ENCODE results near the gene CCL27.

The CCL27 gene

DNA sequence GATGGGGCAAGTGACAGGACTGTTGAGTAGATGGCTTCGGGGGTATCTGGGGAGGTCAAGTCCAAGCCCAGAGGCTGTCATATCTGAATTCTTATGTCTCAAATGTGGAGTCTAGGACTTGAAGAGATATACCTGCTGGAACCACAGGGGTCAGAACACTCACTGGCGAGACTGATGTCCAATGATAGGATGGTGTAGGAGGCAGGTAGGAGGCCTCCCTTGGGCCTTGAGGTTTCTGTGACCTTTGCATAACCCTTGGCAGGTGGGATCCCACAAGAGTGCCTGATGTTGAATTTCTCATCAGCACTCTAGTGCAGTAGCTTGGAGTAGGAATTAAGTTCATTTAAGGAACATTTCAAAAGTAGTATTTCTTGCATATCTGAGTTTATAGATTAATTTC, 44.7 kb upstream of the CCL27 start:
- Histone ChIP-seq H2AK5ac (ENCODE audit: low read length) (no peak overlapping the region), H3K4me3 (ENCODE audit: low read depth, low read length) (no peak overlapping the region), H2AFZ (ENCODE audit: insufficient read depth, low read length, poor library complexity) (no peak overlapping the region), H3K79me1 (ENCODE audit: low read length) (no peaks in the 10 kb centered on the region), H3K9me3 (ENCODE audit: insufficient read depth, low read depth, low read length) (peaks cover 2% of the 10 kb centered on the region), H2BK12ac (ENCODE audit: low read length) (no peak overlapping the region), H3K36me3 (ENCODE audit: control insufficient read depth in 1 of 2, insufficient read depth in 2 of 2, low read length in 2 of 2) (no peaks in the 10 kb centered on the region), H3K9ac (ENCODE audit: low read length) (no peak overlapping the region), H3K18ac (ENCODE audit: low read length) (no peak overlapping the region), H3K23ac (ENCODE audit: low read length) (no peak overlapping the region), H4K12ac (ENCODE audit: low read depth, low read length) (no peak overlapping the region), H3K4me1 (ENCODE audit: control insufficient read depth in 1 of 2, insufficient read depth in 2 of 2, low read length in 2 of 2) (no peaks in the 10 kb centered on the region), H2BK5ac (ENCODE audit: low read depth, low read length, poor library complexity) (no peak overlapping the region), H4K8ac (ENCODE audit: low read depth, low read length) (no peak overlapping the region), H3K27me3 (ENCODE audit: insufficient read depth, low read length) (no peaks in the 10 kb centered on the region), H3K79me2 (ENCODE audit: control insufficient read depth, insufficient read depth, low read length, poor library complexity) (no peaks in the 10 kb centered on the region), H4K91ac (ENCODE audit: low read depth, low read length) (no peak overlapping the region), H3K27ac (ENCODE audit: low read depth, low read length) (no peak overlapping the region), H3K14ac (ENCODE audit: low read length) (no peak overlapping the region), H2BK120ac (ENCODE audit: insufficient read depth, low read length, poor library complexity) (no peak overlapping the region), H3K4ac (ENCODE audit: low read depth, low read length) (no peak overlapping the region), H3K4me2 (ENCODE audit: low read length) (no peak overlapping the region)
- WGBS (ENCODE audit: extremely low coverage, insufficient coverage, insufficient read length), result no CpG with 5 or more reads among the region's 2 CpGs
- no peak for DNase-seq

DNA sequence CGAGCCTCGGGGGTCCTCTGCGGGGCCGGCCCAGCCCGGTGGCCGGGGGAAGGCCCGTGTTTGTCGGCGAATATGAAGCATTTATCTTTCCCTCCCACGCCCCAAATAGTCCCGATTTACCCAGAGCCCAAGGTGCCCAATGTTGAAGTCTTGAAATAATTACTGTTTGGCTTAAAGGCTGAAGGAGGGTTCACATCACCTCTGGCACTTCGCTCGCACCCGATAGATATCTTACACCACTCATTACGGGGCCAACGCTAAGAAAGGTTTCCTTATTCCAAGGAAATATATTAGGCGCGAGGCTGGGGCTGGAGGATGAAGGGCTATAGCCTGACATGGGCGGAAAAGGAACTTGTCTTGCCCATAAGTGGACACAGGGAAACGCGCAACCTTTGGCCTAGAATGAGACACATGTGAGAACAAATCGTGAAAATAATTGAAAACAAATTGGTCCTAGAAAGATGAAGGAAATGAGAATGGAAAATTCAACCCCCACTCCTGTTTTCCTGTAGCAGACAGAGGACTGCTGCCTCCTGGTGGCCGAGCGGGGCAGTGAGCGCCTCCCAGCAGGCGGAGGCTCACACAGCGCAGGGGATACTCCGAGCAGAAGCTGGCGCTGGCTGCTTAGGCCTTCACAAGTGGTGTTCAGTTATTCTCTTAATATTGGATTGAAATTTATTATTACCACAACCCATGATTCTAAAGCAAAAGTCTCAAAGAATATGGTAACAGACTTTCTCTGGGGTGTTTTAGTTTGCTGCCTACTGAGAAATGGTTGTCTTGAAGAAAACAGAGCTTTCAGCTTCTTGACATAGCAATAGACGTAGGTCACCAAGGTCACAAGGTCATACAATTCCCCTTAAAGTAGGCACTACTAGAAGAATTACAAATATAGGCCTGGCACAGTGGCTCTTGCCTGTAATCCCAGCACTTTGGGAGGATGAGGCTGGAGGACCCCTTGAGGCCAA, 39.6 kb upstream of the CCL27 start:
- H3K23ac ChIP-seq (ENCODE audit: low read length), result no peak overlapping the region
- H3K9ac ChIP-seq (ENCODE audit: low read length), result no peak overlapping the region
- peak overlapping the region; percentile 93 for H2AFZ ChIP-seq (ENCODE audit: insufficient read depth, low read length, poor library complexity)
- no CpG with 5 or more reads among the region's 30 CpGs for WGBS (ENCODE audit: extremely low coverage, insufficient coverage, insufficient read length)
- no peak overlapping the region for H3K4ac ChIP-seq (ENCODE audit: low read depth, low read length)
- H4K12ac ChIP-seq (ENCODE audit: low read depth, low read length), result no peak overlapping the region
- peaks cover 0 to 5% of the 10 kb centered on the region in 2 experiments for H3K4me1 ChIP-seq (ENCODE audit: control insufficient read depth in 1 of 2, insufficient read depth in 2 of 2, low read length in 2 of 2)
- DNase-seq, result peak; percentile 68 to 87
- no peak overlapping the region for H4K91ac ChIP-seq (ENCODE audit: low read depth, low read length)
- H3K9me3 ChIP-seq (ENCODE audit: insufficient read depth, low read depth, low read length), result no peaks in the 10 kb centered on the region
- no peaks in the 10 kb centered on the region for H3K79me1 ChIP-seq (ENCODE audit: low read length)
- H3K27ac ChIP-seq (ENCODE audit: low read depth, low read length), result no peak overlapping the region
- no peak overlapping the region for H2BK12ac ChIP-seq (ENCODE audit: low read length)
- no peak overlapping the region for H2BK120ac ChIP-seq (ENCODE audit: insufficient read depth, low read length, poor library complexity)
- H3K4me2 ChIP-seq (ENCODE audit: low read length), result peak overlapping the region; percentile 91
- peak overlapping the region; percentile 70 for H3K4me3 ChIP-seq (ENCODE audit: low read depth, low read length)
- H2AK5ac ChIP-seq (ENCODE audit: low read length), result no peak overlapping the region
- H3K79me2 ChIP-seq (ENCODE audit: control insufficient read depth, insufficient read depth, low read length, poor library complexity), result no peaks in the 10 kb centered on the region
- H4K8ac ChIP-seq (ENCODE audit: low read depth, low read length), result peak overlapping the region; percentile 34
- peaks cover 9% of the 10 kb centered on the region for H3K27me3 ChIP-seq (ENCODE audit: insufficient read depth, low read length)
- no peak overlapping the region for H2BK5ac ChIP-seq (ENCODE audit: low read depth, low read length, poor library complexity)
- no peak overlapping the region for H3K14ac ChIP-seq (ENCODE audit: low read length)
- H3K36me3 ChIP-seq (ENCODE audit: control insufficient read depth in 1 of 2, insufficient read depth in 2 of 2, low read length in 2 of 2), result no peaks in the 10 kb centered on the region
- no peak overlapping the region for H3K18ac ChIP-seq (ENCODE audit: low read length)

GRCh38 chr9:34701023-34701768, 38.7 kb upstream of the CCL27 start:
- DNase-seq, result peak; percentile 39 to 73
- Histone ChIP-seq H3K79me2 (ENCODE audit: control insufficient read depth, insufficient read depth, low read length, poor library complexity) (no peaks in the 10 kb centered on the region), H3K4me1 (ENCODE audit: control insufficient read depth in 1 of 2, insufficient read depth in 2 of 2, low read length in 2 of 2) (peaks cover 0 to 5% of the 10 kb centered on the region in 2 experiments), H4K8ac (ENCODE audit: low read depth, low read length) (peak overlapping the region; percentile 63), H3K4me2 (ENCODE audit: low read length) (peak overlapping the region; percentile 91), H4K91ac (ENCODE audit: low read depth, low read length) (no peak overlapping the region), H2BK120ac (ENCODE audit: insufficient read depth, low read length, poor library complexity) (no peak overlapping the region), H3K14ac (ENCODE audit: low read length) (no peak overlapping the region), H3K27ac (ENCODE audit: low read depth, low read length) (no peak overlapping the region), H3K9ac (ENCODE audit: low read length) (no peak overlapping the region), H3K79me1 (ENCODE audit: low read length) (no peaks in the 10 kb centered on the region), H2BK5ac (ENCODE audit: low read depth, low read length, poor library complexity) (no peak overlapping the region), H2BK12ac (ENCODE audit: low read length) (no peak overlapping the region), H3K27me3 (ENCODE audit: insufficient read depth, low read length) (peaks cover 9% of the 10 kb centered on the region), H3K18ac (ENCODE audit: low read length) (no peak overlapping the region), H3K4me3 (ENCODE audit: low read depth, low read length) (peak overlapping the region; percentile 70), H2AFZ (ENCODE audit: insufficient read depth, low read length, poor library complexity) (peak overlapping the region; percentile 93), H3K9me3 (ENCODE audit: insufficient read depth, low read depth, low read length) (no peaks in the 10 kb centered on the region), H3K23ac (ENCODE audit: low read length) (no peak overlapping the region), H3K4ac (ENCODE audit: low read depth, low read length) (no peak overlapping the region), H2AK5ac (ENCODE audit: low read length) (no peak overlapping the region), H3K36me3 (ENCODE audit: control insufficient read depth in 1 of 2, insufficient read depth in 2 of 2, low read length in 2 of 2) (no peaks in the 10 kb centered on the region), H4K12ac (ENCODE audit: low read depth, low read length) (peak overlapping the region; percentile 13)
- no CpG with 5 or more reads among the region's 52 CpGs for WGBS (ENCODE audit: extremely low coverage, insufficient coverage, insufficient read length)

- peak; percentile 33 to 83 for DNase-seq
- Histone ChIP-seq H3K4me1 (ENCODE audit: control insufficient read depth in 1 of 2, insufficient read depth in 2 of 2, low read length in 2 of 2) (no peaks in the 10 kb centered on the region), H3K27ac (ENCODE audit: low read depth, low read length) (no peak overlapping the region), H3K36me3 (ENCODE audit: control insufficient read depth in 1 of 2, insufficient read depth in 2 of 2, low read length in 2 of 2) (no peaks in the 10 kb centered on the region), H2AK5ac (ENCODE audit: low read length) (no peak overlapping the region), H3K9me3 (ENCODE audit: insufficient read depth, low read depth, low read length) (no peaks in the 10 kb centered on the region), H3K4me3 (ENCODE audit: low read depth, low read length) (no peak overlapping the region), H4K8ac (ENCODE audit: low read depth, low read length) (no peak overlapping the region), H3K14ac (ENCODE audit: low read length) (no peak overlapping the region), H3K9ac (ENCODE audit: low read length) (no peak overlapping the region), H3K79me2 (ENCODE audit: control insufficient read depth, insufficient read depth, low read length, poor library complexity) (no peaks in the 10 kb centered on the region), H2BK12ac (ENCODE audit: low read length) (no peak overlapping the region), H3K18ac (ENCODE audit: low read length) (no peak overlapping the region), H3K27me3 (ENCODE audit: insufficient read depth, low read length) (peaks cover 5% of the 10 kb centered on the region), H2BK5ac (ENCODE audit: low read depth, low read length, poor library complexity) (no peak overlapping the region), H3K23ac (ENCODE audit: low read length) (no peak overlapping the region), H4K91ac (ENCODE audit: low read depth, low read length) (no peak overlapping the region), H3K4me2 (ENCODE audit: low read length) (no peak overlapping the region), H3K79me1 (ENCODE audit: low read length) (no peaks in the 10 kb centered on the region), H2AFZ (ENCODE audit: insufficient read depth, low read length, poor library complexity) (no peak overlapping the region), H4K12ac (ENCODE audit: low read depth, low read length) (no peak overlapping the region), H2BK120ac (ENCODE audit: insufficient read depth, low read length, poor library complexity) (no peak overlapping the region), H3K4ac (ENCODE audit: low read depth, low read length) (no peak overlapping the region)
These were observed 32.4 kb upstream of the CCL27 start for GRCh38 chr9:34694811-34695210.

All from trophoblast cell (in vitro differentiated cells and primary cell).